K562 (cell line): ENCODE measurements around the gene COL20A1. TPM values are rescaled to one million over a fixed set of nuclear protein-coding genes. Genes with fewer than 3 reads are reported as not detected.

ENCODE experiments used
- ARID1B ChIP-seq: fragments of 450-650 bp; IDR thresholded peaks from 2 replicates; pipeline ENCODE4 v1.6.1; 2016; ENCODE audit warnings: antibody characterized with exemption, mild to moderate bottlenecking, inconsistent platforms
- CREB5 ChIP-seq: fragments of 250-450 bp; sonication (Bioruptor Pico); IDR thresholded peaks from 2 replicates; pipeline ENCODE4 v1.5.0; 2020; ENCODE audit warnings: mild to moderate bottlenecking
- DPF2 ChIP-seq: fragments of 450-650 bp; IDR thresholded peaks from 2 replicates; pipeline ENCODE4 v1.6.1; 2016
- ELK1 ChIP-seq: sonication (generic); formaldehyde crosslinking; IDR thresholded peaks from 2 replicates; pipeline ENCODE4 v1.8.1; 2022; ENCODE audit warnings: missing genetic modification reagents
- HMG20A ChIP-seq: fragments of 450-650 bp; formaldehyde crosslinking; conservative IDR thresholded peaks from 2 replicates; pipeline ENCODE4 v1.4.0; 2020; ENCODE audit warnings: mild to moderate bottlenecking, mixed read lengths
- HNRNPH1 ChIP-seq: fragments of 200-400 bp; formaldehyde crosslinking; optimal IDR thresholded peaks from 2 replicates; pipeline ENCODE3; 2017; ENCODE audit warnings: low read depth, mild to moderate bottlenecking, low read length, moderate library complexity
- LARP7 ChIP-seq: fragments of 450-650 bp; IDR thresholded peaks from 2 replicates; pipeline ENCODE4 v1.6.1; 2016
- POLR3G ChIP-seq: IDR thresholded peaks from 2 replicates; pipeline ENCODE4 v1.6.1; 2011; ENCODE audit not compliant: insufficient read length, insufficient replicate concordance; ENCODE audit errors: extremely low read depth
- PRMT5 ChIP-seq: sonication (generic); formaldehyde crosslinking; IDR thresholded peaks from 2 replicates; pipeline ENCODE4 v1.5.0; 2020; ENCODE audit warnings: missing genetic modification reagents
- RBBP5 ChIP-seq: fragments of 200-600 bp; sonication (generic); IDR thresholded peaks from 2 replicates; pipeline ENCODE4 v1.6.1; 2012; ENCODE audit warnings: borderline replicate concordance, mild to moderate bottlenecking, low read length, control low read depth, inconsistent platforms; ENCODE audit not compliant: insufficient read depth, poor library complexity, severe bottlenecking
- RFX1 ChIP-seq: fragments of 450-650 bp; IDR thresholded peaks from 2 replicates; pipeline ENCODE4 v1.6.1; 2016; ENCODE audit warnings: mild to moderate bottlenecking, moderate library complexity
- SLC30A9 ChIP-seq: fragments of 250-450 bp; sonication (Bioruptor Pico); IDR thresholded peaks from 2 replicates; pipeline ENCODE4 v1.8.0; 2022; ENCODE audit warnings: mild to moderate bottlenecking, moderate library complexity
- SMARCC2 ChIP-seq: fragments of 450-650 bp; IDR thresholded peaks from 2 replicates; pipeline ENCODE4 v1.6.1; 2017; ENCODE audit warnings: antibody characterized with exemption, moderate library complexity, mild to moderate bottlenecking, low read depth
- SP2 ChIP-seq: IDR thresholded peaks from 2 replicates; pipeline ENCODE4 v1.6.1; 2011; ENCODE audit warnings: mild to moderate bottlenecking, low read depth, low read length, moderate library complexity; ENCODE audit not compliant: poor library complexity, severe bottlenecking; ENCODE audit errors: extremely low read depth
- ZBTB5 ChIP-seq: fragments of 450-650 bp; IDR thresholded peaks from 2 replicates; pipeline ENCODE4 v1.6.1; 2017; ENCODE audit warnings: antibody characterized with exemption
- ZNF140 ChIP-seq: fragments of 250-450 bp; sonication (Bioruptor Pico); IDR thresholded peaks from 2 replicates; pipeline ENCODE4 v1.8.0; 2021; ENCODE audit warnings: moderate library complexity, mild to moderate bottlenecking, inconsistent platforms
- ZNF197 ChIP-seq: fragments of 200-800 bp; sonication (Bioruptor generic); IDR thresholded peaks from 2 replicates; pipeline ENCODE4 v1.6.1; 2016; ENCODE audit warnings: low read depth, missing genetic modification characterization, missing compliant biosample characterization
- ZNF263 ChIP-seq: sonication (generic); formaldehyde crosslinking; IDR thresholded peaks from 2 replicates; pipeline ENCODE4 v1.8.0; 2022; ENCODE audit warnings: mild to moderate bottlenecking, missing genetic modification reagents, borderline replicate concordance
- ZNF384 ChIP-seq: IDR thresholded peaks from 2 replicates; pipeline ENCODE4 v1.6.1; 2012; ENCODE audit warnings: low read depth, low read length, improper control_type of control experiment
- polyA plus RNA-seq, 8 experiments: library from polyadenylated mRNA; depleted of rRNA in 4 of 8; stranded (reverse) in 5 of 8; unstranded in 3 of 8; fragments of >200 nt; fragmentation: Nextera tagmentation in 2 of 8; fragmentation: Illumina TruSeq in 1 of 8; extraction: Ambion mirVana in 2 of 8; extraction: Trizol in 1 of 8; gene quantifications; 2 replicates each; pipeline versions ENCODE4 v1.2.1 to v1.2.3, GENCODE V29; 2011 to 2014; ENCODE audit warnings: inconsistent platforms in 1 of 8, missing spikeins in 1 of 8
- total RNA-seq, 7 experiments: library from RNA; depleted of rRNA in 6 of 7; stranded (reverse); fragments of >200 nt in 6 of 7; fragmentation: Illumina TruSeq in 2 of 7; extraction: Trizol in 2 of 7; gene quantifications; 2 replicates each; pipeline versions ENCODE4 v1.2.1 to v1.2.3, GENCODE V29; 2011 to 2021; ENCODE audit warnings: low replicate concordance in 1 of 7
- TF ChIP-seq, protein P1 (sequence below): fragments of 250-450 bp; sonication (Bioruptor Pico); IDR thresholded peaks from 2 replicates; pipeline ENCODE4 v1.9.0; 2021; ENCODE audit warnings: mild to moderate bottlenecking, inconsistent platforms
- TF ChIP-seq, protein P2 (sequence below): fragments of 250-450 bp; sonication (Bioruptor Pico); IDR thresholded peaks from 2 replicates; pipeline ENCODE4 v1.8.0; 2021; ENCODE audit warnings: moderate library complexity, mild to moderate bottlenecking, inconsistent platforms

Gene COL20A1
- total and polyA plus RNA-seq, 9 of the 15 experiments (the other 6 are each of a cell fraction or from before 2014, with no cell fraction given) = not detected

DNA sequence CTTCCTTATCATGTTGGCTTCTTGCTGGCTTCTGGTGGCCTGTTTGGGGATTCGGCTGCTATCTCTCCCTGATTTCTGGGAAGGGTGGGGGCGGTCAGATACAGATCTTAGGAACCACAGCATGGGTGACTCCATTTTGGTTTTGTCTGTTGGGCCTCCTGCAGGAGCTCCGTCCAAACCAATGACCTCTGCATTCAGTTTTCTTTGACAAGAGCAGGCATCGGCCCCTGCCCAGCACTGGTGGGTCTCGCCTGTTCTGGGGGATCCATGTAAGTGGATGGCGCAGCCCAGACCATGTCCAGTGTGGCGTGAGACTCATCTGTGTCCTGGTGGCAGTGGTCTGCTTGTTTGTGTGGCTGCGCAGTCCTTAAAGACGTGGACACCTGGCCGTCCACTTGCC is 29.0 kb upstream of the COL20A1 start (continued):
- TF ChIP-seq HNRNPH1 (no peak), RBBP5 (no peak), ARID1B (0 out of 2 replicates have a peak, but pooled peaks have one; percentile 27), DPF2 (no peak), RFX1 (no peak), ZBTB5 (no peak), POLR3G (no peak), ZNF384 (no peak), SP2 (no peak), ELK1 (CRISPR knock-in tag) (no peak), ZNF263 (CRISPR knock-in tag) (no peak), PRMT5 (CRISPR knock-in tag) (no peak), CREB5 (CRISPR knock-in tag) (peak; percentile 72; the same call in 1 of the 2 replicates), LARP7 (no peak), HMG20A (CRISPR knock-in tag) (no peak), SLC30A9 (CRISPR knock-in tag) (no peak), ZNF140 (CRISPR knock-in tag) (no peak), ZNF197 (peak; percentile 91), SMARCC2 (no peak)
- TF ChIP-seq, protein P1, sequence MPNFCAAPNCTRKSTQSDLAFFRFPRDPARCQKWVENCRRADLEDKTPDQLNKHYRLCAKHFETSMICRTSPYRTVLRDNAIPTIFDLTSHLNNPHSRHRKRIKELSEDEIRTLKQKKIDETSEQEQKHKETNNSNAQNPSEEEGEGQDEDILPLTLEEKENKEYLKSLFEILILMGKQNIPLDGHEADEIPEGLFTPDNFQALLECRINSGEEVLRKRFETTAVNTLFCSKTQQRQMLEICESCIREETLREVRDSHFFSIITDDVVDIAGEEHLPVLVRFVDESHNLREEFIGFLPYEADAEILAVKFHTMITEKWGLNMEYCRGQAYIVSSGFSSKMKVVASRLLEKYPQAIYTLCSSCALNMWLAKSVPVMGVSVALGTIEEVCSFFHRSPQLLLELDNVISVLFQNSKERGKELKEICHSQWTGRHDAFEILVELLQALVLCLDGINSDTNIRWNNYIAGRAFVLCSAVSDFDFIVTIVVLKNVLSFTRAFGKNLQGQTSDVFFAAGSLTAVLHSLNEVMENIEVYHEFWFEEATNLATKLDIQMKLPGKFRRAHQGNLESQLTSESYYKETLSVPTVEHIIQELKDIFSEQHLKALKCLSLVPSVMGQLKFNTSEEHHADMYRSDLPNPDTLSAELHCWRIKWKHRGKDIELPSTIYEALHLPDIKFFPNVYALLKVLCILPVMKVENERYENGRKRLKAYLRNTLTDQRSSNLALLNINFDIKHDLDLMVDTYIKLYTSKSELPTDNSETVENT = no peak
- TF ChIP-seq, protein P2, sequence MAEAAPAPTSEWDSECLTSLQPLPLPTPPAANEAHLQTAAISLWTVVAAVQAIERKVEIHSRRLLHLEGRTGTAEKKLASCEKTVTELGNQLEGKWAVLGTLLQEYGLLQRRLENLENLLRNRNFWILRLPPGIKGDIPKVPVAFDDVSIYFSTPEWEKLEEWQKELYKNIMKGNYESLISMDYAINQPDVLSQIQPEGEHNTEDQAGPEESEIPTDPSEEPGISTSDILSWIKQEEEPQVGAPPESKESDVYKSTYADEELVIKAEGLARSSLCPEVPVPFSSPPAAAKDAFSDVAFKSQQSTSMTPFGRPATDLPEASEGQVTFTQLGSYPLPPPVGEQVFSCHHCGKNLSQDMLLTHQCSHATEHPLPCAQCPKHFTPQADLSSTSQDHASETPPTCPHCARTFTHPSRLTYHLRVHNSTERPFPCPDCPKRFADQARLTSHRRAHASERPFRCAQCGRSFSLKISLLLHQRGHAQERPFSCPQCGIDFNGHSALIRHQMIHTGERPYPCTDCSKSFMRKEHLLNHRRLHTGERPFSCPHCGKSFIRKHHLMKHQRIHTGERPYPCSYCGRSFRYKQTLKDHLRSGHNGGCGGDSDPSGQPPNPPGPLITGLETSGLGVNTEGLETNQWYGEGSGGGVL (CRISPR knock-in tag) = 0 out of 2 replicates have a peak, but pooled peaks have one; percentile 42
